ENCODE data around the gene RPS19. TPM values are rescaled to one million over a fixed set of nuclear protein-coding genes. Genes with fewer than 3 reads are reported as not detected.

RPS19 gene
- total and polyA plus RNA-seq, 10 of the 15 experiments (the other 5 are each of a cell fraction or from before 2014, with no cell fraction given): 2,615 to 5,578 (median 4,127) TPM

- FAIRE-seq: no peak
- intact Hi-C loops (cut with micrococcal nuclease; ENCODE audit: unreplicated experiment) (no loop called here), in situ Hi-C loops (cut with MboI) (no loop called here)
- peaks cover 11% of the 10 kb centered on the region for H3K79me2 ChIP-seq (ENCODE audit: control insufficient read depth, insufficient read depth, low read length)
- H3K4me2 ChIP-seq (ENCODE audit: control insufficient read depth, insufficient read depth): no peak overlapping the region
- peaks cover 9% of the 10 kb centered on the region for H3K4me1 ChIP-seq (ENCODE audit: control insufficient read depth, insufficient read depth, low read length)
- H3K27ac ChIP-seq (ENCODE audit: control insufficient read depth, insufficient read depth): no peak overlapping the region
- H3K9ac ChIP-seq (ENCODE audit: control insufficient read depth, insufficient read depth, low read length): no peak overlapping the region
- no peak overlapping the region for H3K4me3 ChIP-seq
- no peaks in the 10 kb centered on the region for H3K27me3 ChIP-seq (replicated peaks in 1 of 2; ENCODE audit: control insufficient read depth in 2 of 2, insufficient read depth in 2 of 2, low read length in 1 of 2)
- no peak for DNase-seq (ENCODE audit: low read depth, low spot score)
- SMC1A ChIA-PET (ENCODE audit: uncharacterized antibody, unreplicated experiment): no interaction called here
- no peaks in the 10 kb centered on the region for H3K9me3 ChIP-seq (replicated peaks; ENCODE audit: control insufficient read depth, insufficient read depth, low read length)
- WGBS (ENCODE audit: insufficient coverage, insufficient replicate concordance, low lambda C conversion rate, missing lambda C conversion rate): 99% methylated on average over 30 of the region's 34 CpGs
- POLR2A ChIA-PET: no interaction called here
- TF ChIP-seq SREBF2 (IDR thresholded peaks at IDR 0.05; ENCODE audit: low read length): no peak
- peak; percentile 22; the same call in 1 of the 2 replicates for TF ChIP-seq POLR2A (IDR thresholded peaks at IDR 0.05; ENCODE audit: low read depth, low read length)
- CTCF ChIA-PET: interaction anchor here (10.8 kb wide), 1 partner anchor 18 kb away, joined by 136 read pairs; the partner anchor contains the start of gene CD79A
- no peak for ATAC-seq
- BruUV-seq (replicated peaks): no TSS peak
- H2AFZ ChIP-seq (ENCODE audit: control insufficient read depth, low read depth, low read length): no peak overlapping the region
- RAD21 ChIA-PET (ENCODE audit: unreplicated experiment): no interaction called here
- no peaks in the 10 kb centered on the region for H4K20me1 ChIP-seq (ENCODE audit: control insufficient read depth, insufficient read depth)
- peaks cover 14 to 30% of the 10 kb centered on the region in 2 experiments; a peak in 3 of 4 replicates for H3K36me3 ChIP-seq (ENCODE audit: control insufficient read depth in 2 of 2, insufficient read depth in 2 of 2, low read length in 1 of 2)
These were observed 32.3 kb downstream of the RPS19 start for GRCh38 chr19:41892173-41892902.

- H3K9ac ChIP-seq (ENCODE audit: control insufficient read depth, insufficient read depth, low read length): no peak overlapping the region
- H3K79me2 ChIP-seq (ENCODE audit: control insufficient read depth, insufficient read depth, low read length): no peaks in the 10 kb centered on the region; the same call in none of the 2 replicates
- ChIA-PET POLR2A (no interaction called here), SMC1A (ENCODE audit: uncharacterized antibody, unreplicated experiment) (no interaction called here), CTCF (no interaction called here), RAD21 (ENCODE audit: unreplicated experiment) (no interaction called here)
- peaks cover 11 to 33% of the 10 kb centered on the region in 2 experiments; a peak in 3 of 4 replicates for H3K36me3 ChIP-seq (ENCODE audit: control insufficient read depth in 2 of 2, insufficient read depth in 2 of 2, low read length in 1 of 2)
- no TSS peak for BruUV-seq (replicated peaks)
- ATAC-seq (peak; percentile 79), FAIRE-seq (no peak), DNase-seq (ENCODE audit: low read depth, low spot score) (no peak)
- no peak overlapping the region for H3K4me2 ChIP-seq (ENCODE audit: control insufficient read depth, insufficient read depth)
- 58% methylated on average over 6 of the region's 6 CpGs for WGBS (ENCODE audit: insufficient coverage, insufficient replicate concordance, low lambda C conversion rate, missing lambda C conversion rate)
- H3K9me3 ChIP-seq (replicated peaks; ENCODE audit: control insufficient read depth, insufficient read depth, low read length): no peaks in the 10 kb centered on the region
- no peak overlapping the region for H2AFZ ChIP-seq (ENCODE audit: control insufficient read depth, low read depth, low read length)
- no peaks in the 10 kb centered on the region for H3K4me1 ChIP-seq (ENCODE audit: control insufficient read depth, insufficient read depth, low read length)
- in situ Hi-C loops (cut with MboI) (no loop called here), intact Hi-C loops (cut with micrococcal nuclease; ENCODE audit: unreplicated experiment) (no loop called here)
- H4K20me1 ChIP-seq (ENCODE audit: control insufficient read depth, insufficient read depth): no peaks in the 10 kb centered on the region
- H3K27me3 ChIP-seq (replicated peaks in 1 of 2; ENCODE audit: control insufficient read depth in 2 of 2, insufficient read depth in 2 of 2, low read length in 1 of 2): no peaks in the 10 kb centered on the region
- no peak overlapping the region for H3K4me3 ChIP-seq
- no peak overlapping the region for H3K27ac ChIP-seq (ENCODE audit: control insufficient read depth, insufficient read depth)
- TF ChIP-seq, protein P1, sequence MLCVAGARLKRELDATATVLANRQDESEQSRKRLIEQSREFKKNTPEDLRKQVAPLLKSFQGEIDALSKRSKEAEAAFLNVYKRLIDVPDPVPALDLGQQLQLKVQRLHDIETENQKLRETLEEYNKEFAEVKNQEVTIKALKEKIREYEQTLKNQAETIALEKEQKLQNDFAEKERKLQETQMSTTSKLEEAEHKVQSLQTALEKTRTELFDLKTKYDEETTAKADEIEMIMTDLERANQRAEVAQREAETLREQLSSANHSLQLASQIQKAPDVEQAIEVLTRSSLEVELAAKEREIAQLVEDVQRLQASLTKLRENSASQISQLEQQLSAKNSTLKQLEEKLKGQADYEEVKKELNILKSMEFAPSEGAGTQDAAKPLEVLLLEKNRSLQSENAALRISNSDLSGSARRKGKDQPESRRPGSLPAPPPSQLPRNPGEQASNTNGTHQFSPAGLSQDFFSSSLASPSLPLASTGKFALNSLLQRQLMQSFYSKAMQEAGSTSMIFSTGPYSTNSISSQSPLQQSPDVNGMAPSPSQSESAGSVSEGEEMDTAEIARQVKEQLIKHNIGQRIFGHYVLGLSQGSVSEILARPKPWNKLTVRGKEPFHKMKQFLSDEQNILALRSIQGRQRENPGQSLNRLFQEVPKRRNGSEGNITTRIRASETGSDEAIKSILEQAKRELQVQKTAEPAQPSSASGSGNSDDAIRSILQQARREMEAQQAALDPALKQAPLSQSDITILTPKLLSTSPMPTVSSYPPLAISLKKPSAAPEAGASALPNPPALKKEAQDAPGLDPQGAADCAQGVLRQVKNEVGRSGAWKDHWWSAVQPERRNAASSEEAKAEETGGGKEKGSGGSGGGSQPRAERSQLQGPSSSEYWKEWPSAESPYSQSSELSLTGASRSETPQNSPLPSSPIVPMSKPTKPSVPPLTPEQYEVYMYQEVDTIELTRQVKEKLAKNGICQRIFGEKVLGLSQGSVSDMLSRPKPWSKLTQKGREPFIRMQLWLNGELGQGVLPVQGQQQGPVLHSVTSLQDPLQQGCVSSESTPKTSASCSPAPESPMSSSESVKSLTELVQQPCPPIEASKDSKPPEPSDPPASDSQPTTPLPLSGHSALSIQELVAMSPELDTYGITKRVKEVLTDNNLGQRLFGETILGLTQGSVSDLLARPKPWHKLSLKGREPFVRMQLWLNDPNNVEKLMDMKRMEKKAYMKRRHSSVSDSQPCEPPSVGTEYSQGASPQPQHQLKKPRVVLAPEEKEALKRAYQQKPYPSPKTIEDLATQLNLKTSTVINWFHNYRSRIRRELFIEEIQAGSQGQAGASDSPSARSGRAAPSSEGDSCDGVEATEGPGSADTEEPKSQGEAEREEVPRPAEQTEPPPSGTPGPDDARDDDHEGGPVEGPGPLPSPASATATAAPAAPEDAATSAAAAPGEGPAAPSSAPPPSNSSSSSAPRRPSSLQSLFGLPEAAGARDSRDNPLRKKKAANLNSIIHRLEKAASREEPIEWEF (IDR thresholded peaks at IDR 0.05; ENCODE audit: insufficient replicate concordance, low read depth, low read length): no peak
- no peak for TF ChIP-seq CHD1 (IDR thresholded peaks at IDR 0.05; ENCODE audit: low read depth, low read length)
- TF ChIP-seq, protein P2, sequence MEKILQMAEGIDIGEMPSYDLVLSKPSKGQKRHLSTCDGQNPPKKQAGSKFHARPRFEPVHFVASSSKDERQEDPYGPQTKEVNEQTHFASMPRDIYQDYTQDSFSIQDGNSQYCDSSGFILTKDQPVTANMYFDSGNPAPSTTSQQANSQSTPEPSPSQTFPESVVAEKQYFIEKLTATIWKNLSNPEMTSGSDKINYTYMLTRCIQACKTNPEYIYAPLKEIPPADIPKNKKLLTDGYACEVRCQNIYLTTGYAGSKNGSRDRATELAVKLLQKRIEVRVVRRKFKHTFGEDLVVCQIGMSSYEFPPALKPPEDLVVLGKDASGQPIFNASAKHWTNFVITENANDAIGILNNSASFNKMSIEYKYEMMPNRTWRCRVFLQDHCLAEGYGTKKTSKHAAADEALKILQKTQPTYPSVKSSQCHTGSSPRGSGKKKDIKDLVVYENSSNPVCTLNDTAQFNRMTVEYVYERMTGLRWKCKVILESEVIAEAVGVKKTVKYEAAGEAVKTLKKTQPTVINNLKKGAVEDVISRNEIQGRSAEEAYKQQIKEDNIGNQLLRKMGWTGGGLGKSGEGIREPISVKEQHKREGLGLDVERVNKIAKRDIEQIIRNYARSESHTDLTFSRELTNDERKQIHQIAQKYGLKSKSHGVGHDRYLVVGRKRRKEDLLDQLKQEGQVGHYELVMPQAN (conservative IDR thresholded peaks at IDR 0.05): no peak
- no peak for TF ChIP-seq PAX5 (IDR thresholded peaks at IDR 0.05; ENCODE audit: borderline replicate concordance, low read depth, low read length)
- no peak for TF ChIP-seq NFYA (IDR thresholded peaks at IDR 0.05; ENCODE audit: borderline replicate concordance, low read depth, low read length)
- peak; percentile 88 for TF ChIP-seq HDGF (IDR thresholded peaks at IDR 0.05)
- no peak for TF ChIP-seq ZBED1 (IDR thresholded peaks at IDR 0.05; ENCODE audit: borderline replicate concordance)
- TF ChIP-seq POU2F2 (IDR thresholded peaks at IDR 0.05; ENCODE audit: borderline replicate concordance, low read depth, low read length): no peak
These were observed 33.8 kb downstream of the RPS19 start for GRCh38 chr19:41893899-41894298.

All from GM12878 (cell line).